Liver (tissue), 9 donors: ENCODE data around the gene SNN. TPM values are rescaled to one million over a fixed set of nuclear protein-coding genes. Genes with fewer than 3 reads are reported as not detected.

Source experiments
- DNase-seq: peaks from one replicate; pipeline ENCODE4 v3.0.0-alpha.2; 2017; ENCODE audit warnings: low spot score
- H3K27ac ChIP-seq, 2 donors: one replicate each; pipeline ENCODE4 v1.7.0; 2013; ENCODE audit warnings: inconsistent platforms in 2 of 2, low read length in 2 of 2, control low read depth in 1 of 2, low read depth in 1 of 2, mild to moderate bottlenecking in 1 of 2
- H3K27me3 ChIP-seq, 4 donors: one replicate each; pipeline versions ENCODE4 v1.6.1 to v1.7.0; 2013; ENCODE audit warnings: low read length in 3 of 4, inconsistent platforms in 1 of 4, mild to moderate bottlenecking in 1 of 4, moderate library complexity in 1 of 4; ENCODE audit not compliant: control insufficient read depth in 4 of 4, insufficient read depth in 4 of 4
- H3K36me3 ChIP-seq, 4 donors: one replicate each; pipeline versions ENCODE4 v1.6.1 to v1.7.0; 2013; ENCODE audit warnings: low read length in 3 of 4, mild to moderate bottlenecking in 3 of 4, low read depth in 1 of 4, moderate library complexity in 1 of 4; ENCODE audit not compliant: control insufficient read depth in 4 of 4, insufficient read depth in 3 of 4
- H3K4me1 ChIP-seq, 4 donors: one replicate each; pipeline versions ENCODE4 v1.6.1 to v1.7.0; 2013; ENCODE audit warnings: low read length in 3 of 4, mild to moderate bottlenecking in 3 of 4, moderate library complexity in 1 of 4; ENCODE audit not compliant: control insufficient read depth in 4 of 4, insufficient read depth in 4 of 4
- H3K4me3 ChIP-seq, 3 donors: one replicate each; pipeline versions ENCODE4 v1.6.1 to v1.7.0; 2013; ENCODE audit warnings: low read length in 3 of 3, control low read depth in 1 of 3, low read depth in 1 of 3, mild to moderate bottlenecking in 1 of 3
- H3K9ac ChIP-seq, 2 donors: one replicate each; pipeline ENCODE4 v1.7.0; 2013; ENCODE audit warnings: low read length in 2 of 2, mild to moderate bottlenecking in 2 of 2, moderate library complexity in 2 of 2, control low read depth in 1 of 2, low read depth in 1 of 2
- H3K9me3 ChIP-seq, 4 donors: one replicate each; pipeline versions ENCODE4 v1.6.1 to v1.7.0; 2013; ENCODE audit warnings: low read length in 3 of 4; ENCODE audit not compliant: control insufficient read depth in 4 of 4
- CTCF ChIP-seq: fragments of 150-350 bp; IDR thresholded peaks from 2 replicates; pipeline ENCODE4 v1.5.1; 2017; ENCODE audit warnings: improper control_type of control experiment, low read depth, low read length; ENCODE audit not compliant: missing input control
- FOXA1 ChIP-seq: IDR thresholded peaks from 2 replicates; pipeline ENCODE4 v1.6.1; 2016; ENCODE audit warnings: antibody characterized with exemption
- HNF4A ChIP-seq, 2 donors: conservative IDR thresholded peaks; 2 replicates each; pipeline ENCODE4 v1.6.1; 2016; ENCODE audit warnings: antibody characterized with exemption in 2 of 2, mild to moderate bottlenecking in 2 of 2
- JUND ChIP-seq, 2 donors: IDR thresholded peaks; 2 replicates each; pipeline ENCODE4 v1.6.1; 2016; ENCODE audit warnings: antibody characterized with exemption in 2 of 2
- MAX ChIP-seq: IDR thresholded peaks from 2 replicates; pipeline ENCODE4 v1.6.1; 2016; ENCODE audit warnings: antibody characterized with exemption
- NR2F2 ChIP-seq: IDR thresholded peaks from 2 replicates; pipeline ENCODE4 v1.6.1; 2016; ENCODE audit warnings: antibody characterized with exemption
- RAD21 ChIP-seq, 2 donors: IDR thresholded peaks; 2 replicates each; pipeline ENCODE4 v1.6.1; 2016; ENCODE audit warnings: antibody characterized with exemption in 2 of 2, mild to moderate bottlenecking in 2 of 2
- SP1 ChIP-seq: IDR thresholded peaks from 2 replicates; pipeline ENCODE4 v1.6.1; 2018; ENCODE audit warnings: antibody characterized with exemption, mild to moderate bottlenecking
- TAF1 ChIP-seq: conservative IDR thresholded peaks from 2 replicates; pipeline ENCODE4 v1.6.1; 2016; ENCODE audit warnings: antibody characterized with exemption, mild to moderate bottlenecking
- YY1 ChIP-seq: IDR thresholded peaks from 2 replicates; pipeline ENCODE4 v1.6.1; 2016; ENCODE audit warnings: antibody characterized with exemption, mild to moderate bottlenecking
- ZBTB33 ChIP-seq: IDR thresholded peaks from 2 replicates; pipeline ENCODE4 v1.6.1; 2016; ENCODE audit warnings: antibody characterized with exemption
- WGBS: extraction: QIAGEN DNeasy Blood & Tissue Kit; methylation state at CpG from one replicate; pipeline ENCODE4 v1.1.7; 2013; 5-methylcytosine and 5-hydroxymethylcytosine counted together
- polyA plus RNA-seq, 2 donors: library from polyadenylated mRNA; stranded (reverse) in 1 of 2; unstranded in 1 of 2; fragments of 200-250 nt in 1 of 2; fragments of >200 nt in 1 of 2; fragmentation: Nextera tagmentation in 1 of 2; extraction: Ambion mirVana in 1 of 2; gene quantifications; one replicate each; pipeline versions ENCODE4 v1.2.1 to v1.2.3, GENCODE V29; 2013 to 2015
- total RNA-seq, 2 donors: library from RNA; depleted of rRNA; stranded (reverse); fragments of >200 nt; gene quantifications; one replicate each; pipeline ENCODE4 v1.2.3, GENCODE V29; 2014
- donor health status: healthy.
- donor health status: healthy.
- donor health status: healthy.
- donor health status: healthy.
- donor health status: healthy.

Gene SNN
- total and polyA plus RNA-seq, 4 donors, result 2.5 to 6.2 (median 5.3) TPM

GRCh38 chr16:11700264-11701029, 32.2 kb downstream of the SNN start (continued):
- TF ChIP-seq CTCF (no peak), TAF1 (no peak), MAX (no peak), YY1 (peak; percentile 26), JUND (IDR thresholded peaks at IDR 0.05) (peak in 1 of 2 donors; percentile 68), NR2F2 (no peak)

- no peak overlapping the region for H3K4me3 ChIP-seq
- no peak overlapping the region for H3K27ac ChIP-seq
- H3K9me3 ChIP-seq, result no peaks in the 10 kb centered on the region
- H3K9ac ChIP-seq, result no peak overlapping the region
- WGBS, result 76% methylated on average over 6 of the region's 6 CpGs
- no peak for TF ChIP-seq HNF4A (conservative IDR thresholded peaks at IDR 0.05)
- no peak for TF ChIP-seq TAF1
- TF ChIP-seq FOXA1, result no peak
- no peak for TF ChIP-seq YY1
- peaks cover 0 to 20% (median 6%) of the 10 kb centered on the region in 4 donors for H3K4me1 ChIP-seq
- no peak for DNase-seq
- H3K27me3 ChIP-seq, result no peaks in the 10 kb centered on the region
- peaks cover 3 to 22% (median 10%) of the 10 kb centered on the region in 4 donors for H3K36me3 ChIP-seq
Observed at GRCh38 chr16:11705311-11706025, 37.2 kb downstream of the SNN start.

- TF ChIP-seq SP1, result no peak
- no peak for TF ChIP-seq RAD21 (IDR thresholded peaks at IDR 0.05)
- no peak for TF ChIP-seq MAX
- H3K36me3 ChIP-seq, result peaks cover 3 to 29% (median 14%) of the 10 kb centered on the region in 4 donors
- DNase-seq, result no peak
- peak overlapping the region in 1 of 2 donors; percentile 18 for H3K27ac ChIP-seq
- 94% methylated on average over 5 of the region's 5 CpGs for WGBS
- H3K4me1 ChIP-seq, result peaks cover 0 to 13% (median 2%) of the 10 kb centered on the region in 4 donors
- H3K9ac ChIP-seq, result no peak overlapping the region
- no peaks in the 10 kb centered on the region for H3K9me3 ChIP-seq
- no peak overlapping the region for H3K4me3 ChIP-seq
- H3K27me3 ChIP-seq, result no peaks in the 10 kb centered on the region
Observed at GRCh38 chr16:11706180-11706742, 38.0 kb downstream of the SNN start.

GRCh38 chr16:11707679-11708197, 39.5 kb downstream of the SNN start:
- no peak overlapping the region for H3K27ac ChIP-seq
- no peaks in the 10 kb centered on the region for H3K9me3 ChIP-seq
- H3K4me1 ChIP-seq, result peaks cover 0 to 13% (median 1%) of the 10 kb centered on the region in 4 donors
- H3K36me3 ChIP-seq, result peaks cover 6 to 31% (median 14%) of the 10 kb centered on the region in 4 donors
- H3K27me3 ChIP-seq, result no peaks in the 10 kb centered on the region
- DNase-seq, result no peak
- H3K9ac ChIP-seq, result no peak overlapping the region
- 97% methylated on average over 4 of the region's 4 CpGs for WGBS
- TF ChIP-seq HNF4A (conservative IDR thresholded peaks at IDR 0.05) (no peak), CTCF (no peak), YY1 (no peak), ZBTB33 (no peak)
- no peak overlapping the region for H3K4me3 ChIP-seq
